Spinal cord (tissue), 10 donors: Measurements from ENCODE around the gene SLC2A4. TPM values are rescaled to one million over a fixed set of nuclear protein-coding genes. Genes with fewer than 3 reads are reported as not detected.

Experiments used
- DNase-seq, 6 donors: peaks; one replicate each; pipeline versions ENCODE4 v3.0.0 to v3.0.0-alpha.2; 2013 to 2015; ENCODE audit warnings: low spot score in 6 of 6, low read depth in 4 of 6
- H3K27ac ChIP-seq: one replicate; pipeline ENCODE4 v1.5.1; 2013; ENCODE audit warnings: low read depth, low read length, control low read depth
- H3K27me3 ChIP-seq: one replicate; pipeline ENCODE4 v1.6.1; 2013; ENCODE audit warnings: low read length; ENCODE audit not compliant: control insufficient read depth, insufficient read depth
- H3K36me3 ChIP-seq: one replicate; pipeline ENCODE4 v1.6.1; 2013; ENCODE audit warnings: low read length; ENCODE audit not compliant: control insufficient read depth, insufficient read depth
- H3K4me1 ChIP-seq: one replicate; pipeline ENCODE4 v1.6.1; 2013; ENCODE audit warnings: low read length; ENCODE audit not compliant: control insufficient read depth, insufficient read depth
- H3K4me3 ChIP-seq: one replicate; pipeline ENCODE4 v1.5.1; 2013; ENCODE audit warnings: low read depth, low read length, control low read depth
- H3K9me3 ChIP-seq: one replicate; pipeline ENCODE4 v1.6.1; 2013; ENCODE audit warnings: low read length; ENCODE audit not compliant: control insufficient read depth, insufficient read depth
- WGBS: methylation state at CpG from one replicate; pipeline ENCODE4 v1.1.5; 2013; ENCODE audit warnings: missing lambda C conversion rate; ENCODE audit not compliant: insufficient coverage; 5-methylcytosine and 5-hydroxymethylcytosine counted together
- polyA plus RNA-seq, 2 donors: library from polyadenylated mRNA; unstranded; fragments of 120-200 nt; gene quantifications; one replicate each; pipeline ENCODE4 v1.2.1, GENCODE V29; 2013; ENCODE audit not compliant: insufficient read length in 2 of 2
- total RNA-seq, 2 donors: library from RNA; depleted of rRNA in 1 of 2; stranded (reverse); fragments of 120-200 nt in 1 of 2; fragments of >200 nt in 1 of 2; gene quantifications; one replicate each; pipeline versions ENCODE4 v1.2.3 to v1.2.4, GENCODE V29; 2013 to 2014
- donor health status: healthy.

The SLC2A4 gene
- total and polyA plus RNA-seq, 4 donors, result 0.48 to 1.9 (median 0.69) TPM

- WGBS, result 61% methylated on average over 4 of the region's 4 CpGs
- H3K4me1 ChIP-seq, result peaks cover 24% of the 10 kb centered on the region
- H3K9me3 ChIP-seq, result no peaks in the 10 kb centered on the region
- no peak for DNase-seq
- H3K27me3 ChIP-seq, result peaks cover 53% of the 10 kb centered on the region
- H3K27ac ChIP-seq, result no peak overlapping the region
- no peak overlapping the region for H3K4me3 ChIP-seq
- peaks cover 14% of the 10 kb centered on the region for H3K36me3 ChIP-seq
Measured at GRCh38 chr17:7263801-7264078, 17.8 kb upstream of the SLC2A4 start.

GRCh38 chr17:7266784-7267183, 14.7 kb upstream of the SLC2A4 start:
- H3K9me3 ChIP-seq, result no peaks in the 10 kb centered on the region
- no peaks in the 10 kb centered on the region for H3K36me3 ChIP-seq
- H3K27ac ChIP-seq, result no peak overlapping the region
- peaks cover 13% of the 10 kb centered on the region for H3K4me1 ChIP-seq
- peaks cover 36% of the 10 kb centered on the region for H3K27me3 ChIP-seq
- DNase-seq, result no peak
- WGBS, result no CpG with 5 or more reads among the region's 1 CpG
- H3K4me3 ChIP-seq, result no peak overlapping the region

GRCh38 chr17:7279448-7279847, 2.1 kb upstream of the SLC2A4 start:
- no peak overlapping the region for H3K4me3 ChIP-seq
- peaks cover 23% of the 10 kb centered on the region for H3K27me3 ChIP-seq
- H3K9me3 ChIP-seq, result no peaks in the 10 kb centered on the region
- no peak overlapping the region for H3K27ac ChIP-seq
- H3K36me3 ChIP-seq, result no peaks in the 10 kb centered on the region
- H3K4me1 ChIP-seq, result peaks cover 25% of the 10 kb centered on the region
- DNase-seq, result no peak
- WGBS, result 91% methylated on average over 5 of the region's 8 CpGs

- WGBS, result under 1% methylated on average over 29 of the region's 29 CpGs
- peaks cover 3% of the 10 kb centered on the region for H3K36me3 ChIP-seq
- H3K9me3 ChIP-seq, result no peaks in the 10 kb centered on the region
- peaks cover 26% of the 10 kb centered on the region for H3K27me3 ChIP-seq
- H3K4me1 ChIP-seq, result peaks cover 25% of the 10 kb centered on the region
- peak; percentile 54 to 93 (median 65) for DNase-seq
- H3K27ac ChIP-seq, result peak overlapping the region; percentile 67
- peak overlapping the region; percentile 40 for H3K4me3 ChIP-seq
Measured at GRCh38 chr17:7280519-7281073, 922 bp upstream of the SLC2A4 start.

GRCh38 chr17:7281953-7282751, 634 bp downstream of the SLC2A4 start:
- H3K4me1 ChIP-seq, result peaks cover 25% of the 10 kb centered on the region
- H3K4me3 ChIP-seq, result peak overlapping the region; percentile 40
- peaks cover 3% of the 10 kb centered on the region for H3K36me3 ChIP-seq
- H3K9me3 ChIP-seq, result no peaks in the 10 kb centered on the region
- H3K27ac ChIP-seq, result no peak overlapping the region
- 2% methylated on average over 35 of the region's 43 CpGs for WGBS
- no peak for DNase-seq
- peaks cover 26% of the 10 kb centered on the region for H3K27me3 ChIP-seq

- 78% methylated on average over 5 of the region's 6 CpGs for WGBS
Measured at GRCh38 chr17:7282752-7283321, 1.3 kb downstream of the SLC2A4 start.

GRCh38 chr17:7283471-7284216, 2.1 kb downstream of the SLC2A4 start:
- Histone ChIP-seq H3K4me3 (no peak overlapping the region), H3K9me3 (no peaks in the 10 kb centered on the region), H3K36me3 (peaks cover 3% of the 10 kb centered on the region), H3K27ac (no peak overlapping the region), H3K4me1 (peaks cover 25% of the 10 kb centered on the region), H3K27me3 (peaks cover 26% of the 10 kb centered on the region)
- WGBS, result 93% methylated on average over 13 of the region's 18 CpGs
- no peak for DNase-seq

More at GRCh38 chr17:7282752-7283321, 1.3 kb downstream of the SLC2A4 start:
- Histone ChIP-seq H3K4me1 (peaks cover 25% of the 10 kb centered on the region), H3K36me3 (peaks cover 3% of the 10 kb centered on the region), H3K27me3 (peaks cover 26% of the 10 kb centered on the region), H3K9me3 (no peaks in the 10 kb centered on the region), H3K27ac (no peak overlapping the region), H3K4me3 (no peak overlapping the region)
- DNase-seq, result no peak

- 94% methylated on average over 16 of the region's 16 CpGs for WGBS
- H3K4me1 ChIP-seq, result peaks cover 25% of the 10 kb centered on the region
- no peak overlapping the region for H3K4me3 ChIP-seq
- H3K36me3 ChIP-seq, result peaks cover 3% of the 10 kb centered on the region
- DNase-seq, result no peak
- peaks cover 27% of the 10 kb centered on the region for H3K27me3 ChIP-seq
- H3K9me3 ChIP-seq, result no peaks in the 10 kb centered on the region
- no peak overlapping the region for H3K27ac ChIP-seq
Measured at GRCh38 chr17:7284911-7285310, 3.4 kb downstream of the SLC2A4 start.

- peaks cover 20% of the 10 kb centered on the region for H3K4me1 ChIP-seq
- WGBS, result 88% methylated on average over 9 of the region's 12 CpGs
- peaks cover 35% of the 10 kb centered on the region for H3K27me3 ChIP-seq
Measured at GRCh38 chr17:7285679-7286078, 4.2 kb downstream of the SLC2A4 start.

More at GRCh38 chr17:7285679-7286078, 4.2 kb downstream of the SLC2A4 start:
- Histone ChIP-seq H3K9me3 (no peaks in the 10 kb centered on the region), H3K36me3 (peaks cover 3% of the 10 kb centered on the region), H3K27ac (no peak overlapping the region), H3K4me3 (no peak overlapping the region)
- DNase-seq, result no peak
